Gastrocnemius medialis (tissue), 4 donors: ENCODE results near the gene BRI3BP.

ENCODE experiments used
- POLR2A ChIP-seq, 2 donors: fragments of 450-650 bp; IDR thresholded peaks; one replicate each; pipeline ENCODE4 v1.6.1; 2017; ENCODE audit warnings: antibody characterized with exemption in 2 of 2, mild to moderate bottlenecking in 2 of 2, moderate library complexity in 2 of 2
- TF ChIP-seq, protein P1 (sequence below), 5 experiments: fragments of 450-650 bp in 3 of 5; fragments of 200-600 bp in 2 of 5; sonication (generic) in 2 of 5; IDR thresholded peaks in 4 of 5; conservative IDR thresholded peaks in 1 of 5; 1 replicate in 4 of 5; 2 replicates in 1 of 5; pipeline ENCODE4 v1.5.1; 2016 to 2019; ENCODE audit warnings: antibody characterized with exemption in 5 of 5, mild to moderate bottlenecking in 3 of 5, moderate library complexity in 3 of 5

DNA sequence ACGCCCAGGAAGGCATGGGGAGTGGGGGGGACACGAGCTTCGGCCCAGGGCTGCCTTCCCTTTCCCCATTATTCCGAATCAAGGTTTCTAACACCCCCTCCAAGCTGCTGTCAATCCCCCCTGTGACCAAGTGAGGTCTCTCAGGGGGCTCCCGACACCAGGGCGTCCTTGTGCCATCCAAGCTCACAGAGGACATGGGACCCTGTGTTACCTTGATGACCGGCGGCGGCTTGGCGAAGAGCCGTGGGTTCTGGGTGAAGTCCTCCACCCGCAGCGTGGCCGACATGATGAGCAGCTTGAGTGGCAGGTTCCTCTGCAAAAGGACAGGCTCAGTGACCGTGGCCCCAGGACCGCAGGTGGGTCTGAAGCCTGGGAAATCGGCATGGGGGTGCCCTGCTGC is 24.8 kb upstream of the BRI3BP start:
- TF ChIP-seq, protein P1, sequence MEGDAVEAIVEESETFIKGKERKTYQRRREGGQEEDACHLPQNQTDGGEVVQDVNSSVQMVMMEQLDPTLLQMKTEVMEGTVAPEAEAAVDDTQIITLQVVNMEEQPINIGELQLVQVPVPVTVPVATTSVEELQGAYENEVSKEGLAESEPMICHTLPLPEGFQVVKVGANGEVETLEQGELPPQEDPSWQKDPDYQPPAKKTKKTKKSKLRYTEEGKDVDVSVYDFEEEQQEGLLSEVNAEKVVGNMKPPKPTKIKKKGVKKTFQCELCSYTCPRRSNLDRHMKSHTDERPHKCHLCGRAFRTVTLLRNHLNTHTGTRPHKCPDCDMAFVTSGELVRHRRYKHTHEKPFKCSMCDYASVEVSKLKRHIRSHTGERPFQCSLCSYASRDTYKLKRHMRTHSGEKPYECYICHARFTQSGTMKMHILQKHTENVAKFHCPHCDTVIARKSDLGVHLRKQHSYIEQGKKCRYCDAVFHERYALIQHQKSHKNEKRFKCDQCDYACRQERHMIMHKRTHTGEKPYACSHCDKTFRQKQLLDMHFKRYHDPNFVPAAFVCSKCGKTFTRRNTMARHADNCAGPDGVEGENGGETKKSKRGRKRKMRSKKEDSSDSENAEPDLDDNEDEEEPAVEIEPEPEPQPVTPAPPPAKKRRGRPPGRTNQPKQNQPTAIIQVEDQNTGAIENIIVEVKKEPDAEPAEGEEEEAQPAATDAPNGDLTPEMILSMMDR (IDR thresholded peaks at IDR 0.05 in 4 of 5, conservative IDR thresholded peaks at IDR 0.05 in 1 of 5), result no peak
- no peak for TF ChIP-seq POLR2A (IDR thresholded peaks at IDR 0.05)
